HG02973 (cell line): Measurements from ENCODE around the gene ADAM10.
"Not testable (repeated sequence)": the region's sequence is repeated elsewhere in the genome, so short reads cannot be mapped to it uniquely, and the experiment has no call there.

Source experiments
- ATAC-seq: cut with Tn5 transposase; IDR thresholded peaks from one replicate; pipeline ENCODE4 v1.9.1; 2021; ENCODE audit warnings: moderate library complexity; ENCODE audit not compliant: unreplicated experiment

Gene ADAM10

DNA sequence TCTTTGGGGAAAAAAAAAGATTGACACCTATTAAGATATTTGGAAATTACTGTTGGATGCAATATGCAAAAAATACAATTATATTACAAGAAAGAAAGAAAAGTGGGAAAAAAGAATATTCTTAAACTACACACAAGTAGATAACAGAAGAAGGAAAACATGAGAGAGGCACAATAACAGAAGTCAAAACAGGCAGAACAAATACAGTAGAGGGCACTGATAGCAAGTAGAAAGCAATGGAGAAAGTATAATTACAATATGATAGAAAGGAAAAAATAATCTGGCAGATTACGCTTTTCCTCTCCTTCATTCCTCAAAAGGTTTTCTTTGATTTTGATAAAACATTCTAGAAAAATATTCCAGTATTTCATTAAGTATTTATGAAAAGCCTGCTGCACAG is 72.1 kb downstream of the ADAM10 start:
- ATAC-seq, result no peak

DNA sequence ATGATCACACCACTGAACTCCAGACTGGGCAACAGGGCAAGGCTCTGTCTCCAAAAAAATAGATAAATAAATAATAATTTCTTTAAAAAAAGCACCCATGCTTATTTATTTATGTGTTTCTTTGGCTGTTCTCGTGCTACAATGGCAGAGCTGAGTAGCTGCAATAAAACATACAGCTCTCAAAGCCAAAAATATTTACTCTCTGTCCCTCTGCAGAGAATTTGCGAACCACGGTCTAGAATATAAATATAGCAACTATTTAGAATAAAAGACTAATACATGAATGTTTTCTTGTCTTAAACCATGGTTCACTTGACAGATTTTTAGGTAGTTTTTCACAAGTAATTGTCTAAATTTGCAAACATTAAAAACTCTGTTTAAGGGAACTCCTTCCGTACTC is 72.7 kb downstream of the ADAM10 start:
- ATAC-seq, result no peak

DNA sequence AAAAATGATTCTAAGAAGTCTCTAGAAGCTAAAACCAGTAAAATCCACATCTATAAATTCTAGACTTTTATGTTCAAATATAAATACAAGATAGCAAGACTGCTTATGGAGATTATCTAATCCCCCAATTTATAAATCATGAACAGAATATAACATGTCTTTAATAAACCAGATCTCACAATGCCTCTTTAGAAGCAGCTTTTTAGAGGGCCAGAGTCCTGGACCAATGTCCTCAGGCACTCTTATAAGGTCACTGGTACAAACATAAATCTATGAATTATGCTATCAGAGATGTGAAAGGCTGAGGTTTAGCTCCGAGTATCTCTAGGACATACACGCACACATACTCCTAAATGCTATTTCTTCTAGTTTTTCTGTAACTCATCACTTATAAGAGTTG is 78.3 kb downstream of the ADAM10 start:
- ATAC-seq, result no peak

DNA sequence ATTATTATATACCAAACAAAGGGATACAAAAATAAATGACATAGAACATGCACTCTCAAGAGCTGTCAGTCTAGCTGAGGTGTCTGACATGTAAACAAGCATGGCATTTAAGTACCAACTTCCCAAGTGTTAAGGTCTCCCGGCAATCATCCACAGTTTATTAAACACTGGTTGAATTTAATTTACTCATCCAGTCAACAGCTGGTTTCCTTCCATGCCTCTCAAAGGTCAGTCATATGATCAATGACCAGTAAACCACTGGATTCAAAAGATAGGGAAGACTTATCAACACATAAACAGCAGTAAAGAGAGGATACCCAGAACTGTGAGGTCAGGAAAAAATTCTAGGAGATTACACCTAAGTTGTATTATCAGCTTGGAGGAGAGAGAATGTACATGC is 80.4 kb downstream of the ADAM10 start:
- ATAC-seq, result no peak

DNA sequence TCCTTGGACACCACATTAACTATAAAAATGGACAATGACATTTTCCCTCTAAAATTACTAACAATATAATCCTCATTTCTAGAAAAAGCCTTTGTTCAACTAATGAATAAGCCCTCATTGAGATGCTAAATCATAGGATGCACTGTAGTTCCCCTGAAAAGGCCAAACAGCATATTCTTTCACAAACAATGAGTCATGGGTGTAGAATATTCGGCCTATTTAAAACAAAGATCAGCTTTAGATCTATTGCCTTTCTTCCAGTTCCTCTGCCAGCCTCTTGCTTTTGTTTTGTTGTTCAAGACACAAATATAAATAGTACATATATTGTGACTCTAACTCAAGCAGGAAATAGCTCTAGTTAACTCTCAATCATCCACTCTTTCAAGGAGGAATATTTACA is 82.5 kb downstream of the ADAM10 start:
- no peak for ATAC-seq

DNA sequence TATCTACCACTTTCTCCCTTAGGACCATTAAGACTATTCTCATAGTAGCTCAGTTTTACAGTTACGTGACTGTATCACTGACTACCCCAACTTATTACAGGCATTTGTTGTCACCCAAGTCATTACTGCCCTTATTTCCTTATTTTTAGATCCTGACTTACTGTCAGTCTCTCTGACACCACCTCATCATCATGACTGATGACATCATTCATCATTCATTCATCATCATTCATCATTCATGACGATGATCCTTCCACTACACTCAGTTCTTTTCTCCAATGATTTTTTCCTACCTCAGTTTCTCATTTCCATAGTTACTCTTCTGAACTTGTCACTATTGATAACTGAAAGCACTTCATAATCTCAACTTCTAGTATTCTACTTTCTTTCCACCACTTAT is 83.8 kb downstream of the ADAM10 start:
- ATAC-seq, result no peak

DNA sequence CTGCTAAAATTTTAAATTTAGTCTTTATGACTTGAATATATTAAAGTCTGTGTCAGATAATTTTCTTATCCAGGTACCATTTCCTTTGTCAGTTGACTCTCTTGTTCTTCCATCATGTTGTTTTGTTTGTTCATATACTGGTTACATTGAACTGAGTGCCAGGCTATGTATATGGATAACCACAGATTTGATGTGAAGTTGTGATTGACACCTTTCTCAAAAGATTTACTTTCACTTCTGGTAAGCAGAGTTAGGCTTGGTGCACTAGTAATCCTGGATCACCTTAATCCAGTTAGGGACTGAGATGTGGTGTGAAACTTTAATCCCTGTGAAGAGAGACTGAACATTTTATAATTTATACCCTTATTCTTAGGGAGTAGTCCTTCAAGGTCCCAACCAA is 99.4 kb downstream of the ADAM10 start:
- ATAC-seq, result no peak

DNA sequence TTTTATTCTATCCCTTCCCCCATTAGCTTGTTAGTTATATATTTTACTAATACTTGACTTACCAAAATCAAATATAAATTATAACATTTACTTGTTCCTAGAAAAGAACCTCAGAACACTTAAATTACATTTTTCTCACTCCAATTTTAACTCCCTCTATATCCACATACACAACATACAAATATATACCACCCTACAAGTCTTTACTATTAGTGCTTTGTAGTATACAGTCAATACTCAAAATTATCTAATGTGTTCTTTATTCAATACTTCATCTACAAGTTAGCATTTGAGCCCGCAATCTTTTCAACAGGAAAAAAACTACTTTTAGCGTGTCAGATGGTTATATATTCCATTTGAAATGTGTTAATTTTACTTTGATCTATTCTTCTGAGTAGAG is 100.3 kb downstream of the ADAM10 start:
- ATAC-seq, result no peak

DNA sequence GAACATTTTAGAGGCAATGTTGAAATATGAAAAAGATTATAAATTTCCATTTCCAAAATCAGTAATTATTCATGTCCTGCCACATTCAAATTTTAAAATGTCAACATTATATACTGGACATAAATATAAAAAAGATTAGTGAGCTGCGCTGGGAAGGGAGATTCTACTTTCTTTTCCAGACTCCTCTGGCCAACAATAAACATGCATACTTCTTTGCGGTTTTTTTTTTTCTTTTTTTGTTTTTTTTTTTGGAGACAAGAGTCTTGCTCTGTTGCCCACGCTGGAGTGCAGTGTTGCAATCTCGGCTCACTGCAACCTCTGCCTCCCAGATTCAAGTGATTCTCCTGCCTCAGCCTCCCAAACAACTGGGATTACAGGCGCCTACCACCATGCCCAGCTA is 105.5 kb downstream of the ADAM10 start:
- ATAC-seq, result no peak

DNA sequence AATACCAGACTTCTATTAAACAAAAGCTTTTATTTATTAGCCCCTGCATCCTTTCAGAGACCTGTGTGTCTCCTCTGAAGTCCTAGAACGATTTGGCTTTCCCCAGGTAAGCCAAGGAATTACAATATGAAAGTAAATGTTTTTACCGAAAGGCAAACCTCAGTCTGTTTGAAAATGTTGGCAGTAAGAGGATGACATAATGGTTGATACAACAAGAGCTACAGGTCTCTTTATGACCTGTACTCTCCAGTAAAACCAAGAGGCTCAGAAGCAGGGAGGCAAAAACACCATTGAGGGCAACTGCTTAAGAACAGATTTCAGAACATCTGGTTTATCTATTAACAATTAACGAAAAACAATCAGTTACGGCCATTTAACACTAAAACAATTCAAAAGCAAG is 107.8 kb downstream of the ADAM10 start:
- no peak for ATAC-seq

DNA sequence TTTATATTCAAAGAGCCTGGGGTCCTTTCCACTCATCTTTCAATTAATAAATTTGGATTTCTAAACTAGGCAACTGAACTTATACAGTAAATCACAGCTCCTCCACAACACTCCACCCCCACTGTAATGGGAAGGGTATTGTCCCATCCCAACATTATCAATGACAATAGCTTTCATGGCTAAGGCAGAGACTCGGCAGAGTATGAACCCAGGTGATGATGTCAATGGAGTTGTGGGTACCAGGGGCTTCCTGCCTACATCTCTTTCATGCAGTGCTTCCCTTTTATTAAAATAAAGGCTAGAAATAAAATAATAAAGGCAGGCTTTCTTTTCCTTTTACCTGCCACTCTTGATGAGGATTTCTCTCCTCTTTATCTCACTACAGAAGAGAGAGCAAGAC is 109.5 kb downstream of the ADAM10 start:
- no peak for ATAC-seq

DNA sequence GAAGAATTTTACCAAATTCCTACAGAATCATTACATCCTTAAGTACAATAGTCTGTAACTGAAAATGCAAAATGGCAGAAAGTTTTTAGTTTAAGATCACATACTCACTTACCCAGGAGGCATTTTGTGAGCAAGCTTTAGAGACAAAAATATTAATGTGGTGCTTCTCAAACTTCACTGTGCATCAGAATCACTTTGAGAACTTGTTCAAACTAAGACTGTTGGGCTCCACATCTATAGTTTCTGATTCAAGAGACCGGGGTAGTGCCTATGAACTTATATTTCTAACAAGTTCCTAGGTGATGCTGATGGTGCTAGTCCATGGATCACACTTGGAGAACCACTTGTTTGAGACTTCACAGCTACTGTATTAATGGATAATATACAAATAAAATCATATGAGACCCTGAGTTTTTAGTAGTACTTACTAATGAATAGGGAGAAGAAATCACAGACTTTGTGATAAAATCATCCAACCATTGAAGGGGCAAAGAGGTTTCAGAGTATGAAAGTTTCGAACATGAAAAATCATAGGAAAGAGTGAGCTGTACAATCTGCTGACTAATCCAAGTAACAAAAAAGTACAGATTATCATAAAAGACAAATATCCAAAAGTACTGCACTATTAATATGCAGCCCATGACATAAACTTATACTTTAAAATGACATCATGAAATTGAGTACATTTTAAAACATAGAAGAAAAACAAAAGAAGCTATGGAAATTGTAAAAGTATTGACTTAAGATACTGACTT is 110.3 kb downstream of the ADAM10 start:
- no peak for ATAC-seq

DNA sequence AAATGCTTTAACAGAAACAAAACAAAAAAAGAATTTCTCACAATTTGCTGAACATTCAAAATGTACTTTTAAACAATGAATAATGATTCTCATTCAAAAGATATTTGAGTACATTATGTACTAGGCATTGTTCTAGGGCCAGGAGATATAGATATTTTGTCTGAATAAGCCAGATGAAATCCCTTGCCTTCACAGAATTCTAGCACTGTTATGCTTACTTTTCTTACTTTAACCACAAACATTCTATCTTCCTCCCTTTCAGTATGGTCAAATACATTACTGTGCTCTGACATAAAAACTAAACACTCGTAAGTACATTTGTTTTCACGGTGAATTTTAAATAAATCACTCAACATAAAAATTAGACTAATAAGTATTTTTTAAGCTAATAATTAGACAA is 116.7 kb downstream of the ADAM10 start:
- ATAC-seq, result no peak

DNA sequence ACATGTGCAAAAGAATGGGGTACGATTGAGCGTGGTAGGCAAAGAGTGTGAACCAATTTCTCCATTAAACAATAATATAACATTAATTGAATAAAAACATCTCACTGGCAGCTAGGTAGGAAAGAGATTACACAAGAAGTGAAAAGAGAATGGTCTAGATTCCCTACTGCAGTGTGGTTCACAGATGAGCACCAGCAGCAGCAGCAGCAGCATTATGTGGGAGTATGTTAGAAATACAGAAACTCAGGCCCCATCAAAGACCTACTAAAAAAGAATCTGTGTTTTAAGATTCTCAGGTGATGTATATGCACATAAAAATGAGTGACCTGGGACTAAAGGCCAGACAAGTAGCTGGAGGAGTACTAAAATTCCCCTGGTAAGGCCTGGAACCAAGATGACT is 118.2 kb downstream of the ADAM10 start:
- ATAC-seq, result no peak

DNA sequence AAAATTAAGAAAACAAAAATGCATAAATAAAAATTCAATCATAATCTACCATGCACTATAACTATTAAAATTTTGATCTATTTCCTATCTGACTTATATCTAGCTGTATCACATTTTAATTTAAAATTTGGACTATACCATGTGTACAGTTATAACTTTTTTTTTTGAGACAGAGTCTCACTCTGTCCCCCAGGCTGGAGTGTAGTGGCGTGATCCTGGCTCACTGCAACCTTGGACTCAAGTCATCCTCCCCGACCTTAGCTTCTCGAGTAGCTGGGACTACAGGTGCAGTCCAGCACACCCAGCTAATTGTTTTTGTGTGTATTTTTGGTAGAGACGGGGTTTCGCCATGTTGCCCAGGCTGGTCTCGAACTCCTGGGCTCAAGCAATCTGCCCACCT is 119.9 kb downstream of the ADAM10 start:
- no peak for ATAC-seq

DNA sequence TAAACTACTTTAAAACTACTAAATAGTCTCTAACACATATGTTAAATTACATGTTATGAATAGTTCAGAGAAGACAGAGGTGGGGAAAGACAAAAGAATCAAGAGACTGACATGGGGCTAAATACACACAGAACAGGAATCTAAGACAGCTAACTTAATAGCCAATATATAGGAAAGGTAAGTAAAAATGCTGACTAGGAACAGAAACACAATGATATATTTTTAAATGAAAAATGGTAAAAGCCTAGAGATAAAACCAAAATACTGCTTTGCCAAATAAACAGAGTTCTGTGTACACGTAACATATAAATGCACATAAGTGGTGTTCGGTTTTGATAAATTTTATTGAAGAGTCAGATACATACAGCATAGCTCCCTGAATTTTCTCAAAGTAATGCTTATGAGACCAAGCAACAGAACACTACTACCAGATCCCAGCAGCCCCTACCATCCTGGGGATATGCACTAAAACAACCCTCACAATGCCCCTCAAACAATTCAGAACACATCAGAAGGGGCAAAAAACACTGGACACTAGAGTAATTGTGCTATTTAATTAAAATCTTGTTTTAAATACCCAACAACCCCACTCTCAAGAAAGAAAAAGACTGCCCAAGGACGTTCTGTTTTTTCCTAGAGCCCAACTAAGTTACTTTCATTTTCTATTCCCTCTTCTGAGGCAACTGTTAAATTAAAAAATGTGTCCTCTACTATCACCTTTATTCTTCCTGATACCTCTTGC is 121.1 kb downstream of the ADAM10 start:
- no peak for ATAC-seq

DNA sequence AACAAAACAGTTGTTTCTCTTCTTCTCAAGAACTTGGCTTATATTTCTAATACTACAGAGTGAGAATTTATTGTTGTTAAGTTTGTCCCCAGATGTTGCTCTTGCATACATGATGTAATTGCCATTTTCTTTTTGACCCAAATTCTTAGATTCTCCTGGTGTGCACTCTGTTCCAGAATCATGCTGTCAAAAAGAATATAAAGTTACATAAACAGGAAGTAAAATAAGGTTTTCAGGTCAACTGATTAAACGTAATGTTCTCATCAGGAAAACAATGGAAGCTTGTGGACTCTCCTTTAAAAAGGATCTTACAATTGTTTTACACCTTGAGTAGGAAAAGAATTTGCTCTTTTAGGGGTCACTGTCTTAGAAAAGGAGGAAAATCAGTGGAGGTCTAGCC is 121.8 kb downstream of the ADAM10 start:
- ATAC-seq, result no peak

DNA sequence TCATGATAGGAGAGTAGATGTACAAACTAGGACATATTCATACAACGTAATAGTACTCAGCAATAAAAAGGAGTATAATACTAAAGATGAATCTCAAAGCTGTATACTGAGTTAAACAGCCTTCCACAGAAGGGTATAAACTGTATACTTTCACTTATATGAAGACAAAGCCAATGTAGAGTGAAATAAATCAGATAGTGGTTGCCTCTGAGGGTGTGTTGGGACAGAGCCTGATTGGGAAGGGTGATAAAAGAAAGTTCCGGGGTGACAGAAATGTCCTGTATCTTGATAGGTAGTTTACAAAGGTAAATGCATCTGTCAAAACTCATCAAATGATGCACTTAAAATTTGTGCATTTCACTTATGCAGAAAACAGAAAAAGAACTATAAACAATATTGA is 122.5 kb downstream of the ADAM10 start:
- ATAC-seq, result no peak

DNA sequence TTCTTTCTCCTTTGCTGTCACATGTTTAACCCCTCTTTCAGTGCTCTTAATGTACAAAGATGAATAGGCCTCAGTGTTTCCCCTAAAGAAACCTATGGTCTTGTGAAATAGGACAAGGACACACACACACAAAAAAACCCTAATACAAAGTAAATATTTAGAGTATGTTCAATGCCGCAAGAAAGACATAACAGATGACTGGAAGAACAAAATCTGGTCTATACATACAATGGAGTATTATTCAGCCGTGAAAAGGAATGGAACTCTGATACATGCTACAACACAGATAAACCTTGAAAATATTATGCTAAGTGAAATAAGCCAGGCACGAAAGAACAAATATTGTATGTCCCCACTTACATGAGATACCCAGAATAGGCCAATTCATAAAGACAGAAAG is 123.1 kb downstream of the ADAM10 start:
- no peak for ATAC-seq

DNA sequence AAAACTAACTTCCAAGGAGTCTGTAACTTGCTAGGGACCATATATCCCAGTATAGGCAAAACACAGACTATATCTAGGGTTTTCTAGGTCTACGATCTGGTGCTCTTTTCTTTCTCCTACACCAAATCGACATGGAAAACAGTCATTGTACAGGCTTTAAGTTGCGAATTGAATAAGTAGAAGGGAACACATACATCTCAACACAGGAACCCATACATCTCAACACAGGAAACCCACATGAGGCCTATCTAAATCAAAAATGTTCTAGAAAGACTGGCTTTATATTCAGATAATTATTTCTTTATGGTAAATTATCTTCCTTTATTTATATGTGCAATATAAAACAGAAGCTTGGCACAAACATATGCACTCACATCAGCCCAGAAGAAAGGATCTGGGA is 126.6 kb downstream of the ADAM10 start:
- ATAC-seq, result no peak

DNA sequence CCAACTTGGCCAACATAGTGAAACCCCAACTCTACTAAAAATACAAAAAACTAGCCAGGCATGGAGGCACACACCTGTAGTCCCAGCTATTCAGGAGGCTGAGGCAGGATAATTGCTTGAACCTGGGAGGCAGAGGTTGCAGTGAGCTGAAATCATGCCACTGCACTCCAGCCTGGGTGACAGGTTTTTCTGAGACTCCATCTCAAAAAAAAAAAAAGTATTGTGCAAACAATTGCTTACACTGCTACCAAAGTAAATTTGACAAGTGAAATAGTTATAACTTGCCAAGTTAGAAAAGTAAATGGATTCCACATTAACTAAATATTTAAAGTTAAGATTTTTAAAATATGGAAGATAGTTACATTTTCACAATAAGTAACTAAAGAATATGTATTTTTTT is 129.2 kb downstream of the ADAM10 start:
- ATAC-seq, result not testable (repeated sequence)

DNA sequence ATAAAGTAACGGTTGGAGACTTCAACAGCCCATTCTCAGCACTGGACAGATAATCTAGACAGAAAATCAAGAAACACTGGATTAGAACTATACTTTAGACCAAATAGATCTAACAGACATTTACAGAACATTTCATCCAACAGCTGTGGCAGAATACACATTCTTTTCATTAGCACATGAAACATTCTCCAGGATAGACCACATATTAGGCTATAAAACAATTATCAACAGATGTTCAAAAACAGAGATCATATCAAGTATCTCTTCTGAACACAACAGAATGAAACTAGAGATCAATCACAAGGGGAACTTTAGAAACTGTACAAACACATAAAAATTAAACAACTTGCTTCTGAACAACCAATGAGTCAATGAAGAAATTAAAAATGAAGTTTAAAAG is 133.3 kb downstream of the ADAM10 start:
- no peak for ATAC-seq
